Kidney epithelial cell (primary cell): Measurements from ENCODE around the gene KSR2. TPM values are rescaled to one million over a fixed set of nuclear protein-coding genes. Genes with fewer than 3 reads are reported as not detected.

ENCODE experiments used
- DNase-seq: peaks from one replicate; pipeline ENCODE4 v3.0.0-alpha.2; 2010; ENCODE audit warnings: low read depth
- H3K27me3 ChIP-seq: 2 replicates; pipeline ENCODE4 v1.6.0; 2011; ENCODE audit warnings: low read length; ENCODE audit not compliant: control insufficient read depth, insufficient read depth
- H3K36me3 ChIP-seq: 2 replicates; pipeline ENCODE4 v1.5.1; 2011; ENCODE audit warnings: low read length; ENCODE audit not compliant: control insufficient read depth, insufficient read depth
- H3K4me3 ChIP-seq: 2 replicates; pipeline ENCODE4 v1.5.1; 2011; ENCODE audit warnings: low read depth, mild to moderate bottlenecking, control low read depth, low read length
- CTCF ChIP-seq: IDR thresholded peaks from 2 replicates; pipeline ENCODE4 v1.5.1; 2011; ENCODE audit warnings: mild to moderate bottlenecking, moderate library complexity, low read length, control low read depth, inconsistent platforms; ENCODE audit not compliant: insufficient read depth, poor library complexity, severe bottlenecking
- total RNA-seq: library from RNA; depleted of rRNA; stranded (reverse); fragments of >200 nt; gene quantifications from 2 replicates; pipeline ENCODE4 v1.2.3, GENCODE V29; 2015

KSR2 gene
- total RNA-seq, 1 donor from 2014 or later: 0.29 TPM

GRCh38 chr12:117688446-117688845, 280.3 kb downstream of the KSR2 start:
- no peak for TF ChIP-seq CTCF
- no peaks in the 10 kb centered on the region for H3K27me3 ChIP-seq
- H3K36me3 ChIP-seq: no peaks in the 10 kb centered on the region
- H3K4me3 ChIP-seq: no peak overlapping the region
- DNase-seq: no peak

GRCh38 chr12:117686911-117687377, 281.8 kb downstream of the KSR2 start:
- no peak overlapping the region for H3K4me3 ChIP-seq

GRCh38 chr12:117686210-117686609, 282.6 kb downstream of the KSR2 start:
- Histone ChIP-seq H3K4me3 (no peak overlapping the region), H3K36me3 (no peaks in the 10 kb centered on the region), H3K27me3 (no peaks in the 10 kb centered on the region)
- no peak for TF ChIP-seq CTCF
- DNase-seq: no peak

More at GRCh38 chr12:117686911-117687377, 281.8 kb downstream of the KSR2 start:
- no peaks in the 10 kb centered on the region for H3K36me3 ChIP-seq
- peak; percentile 89 for DNase-seq
- no peaks in the 10 kb centered on the region for H3K27me3 ChIP-seq
- no peak for TF ChIP-seq CTCF

GRCh38 chr12:117685110-117685926, 283.5 kb downstream of the KSR2 start:
- Histone ChIP-seq H3K4me3 (no peak overlapping the region), H3K27me3 (no peaks in the 10 kb centered on the region), H3K36me3 (no peaks in the 10 kb centered on the region)
- TF ChIP-seq CTCF: no peak
- DNase-seq: peak; percentile 89

- no peaks in the 10 kb centered on the region for H3K36me3 ChIP-seq
- no peaks in the 10 kb centered on the region for H3K27me3 ChIP-seq
- H3K4me3 ChIP-seq: no peak overlapping the region
- TF ChIP-seq CTCF: no peak
- DNase-seq: no peak
Measured at GRCh38 chr12:117684471-117684870, 284.3 kb downstream of the KSR2 start.

- TF ChIP-seq CTCF: no peak
- Histone ChIP-seq H3K4me3 (no peak overlapping the region), H3K27me3 (no peaks in the 10 kb centered on the region), H3K36me3 (no peaks in the 10 kb centered on the region)
- peak; percentile 61 for DNase-seq
Measured at GRCh38 chr12:117680312-117680711, 288.5 kb downstream of the KSR2 start.
